Panc1 (cell line): ENCODE results near the gene CCNYL1. TPM values are rescaled to one million over a fixed set of nuclear protein-coding genes. Genes with fewer than 3 reads are reported as not detected.

Experiments
- ATAC-seq: fragments of 200-7000 bp; cut with Tn5 transposase; 2 replicates; pipeline ENCODE4 v1.9.1; 2020; ENCODE audit warnings: mild to moderate bottlenecking, moderate library complexity
- BruUV-seq: library from RNA; stranded (reverse); fragments of 400-500 nt; replicated peaks from 2 replicates; lab custom pipeline; 2021; lab: Mats Ljungman, UMichigan
- CTCF ChIA-PET: fragments of 300-600 bp; sonication (Branson Sonifier 250); formaldehyde crosslinking; loops from one replicate; lab custom pipeline; 2022; ENCODE audit warnings: antibody characterized with exemption; lab: Charles Lee
- POLR2A ChIA-PET: fragments of 300-600 bp; sonication (Branson Sonifier 250); formaldehyde crosslinking; loops from one replicate; lab custom pipeline; 2022; ENCODE audit warnings: antibody characterized with exemption; lab: Charles Lee
- DNase-seq: peaks from one replicate; pipeline ENCODE4 v3.0.0-alpha.2; 2010; ENCODE audit warnings: low read depth, low spot score
- H3K27ac ChIP-seq: 2 replicates; pipeline ENCODE4 v1.5.1; 2011; ENCODE audit warnings: mild to moderate bottlenecking, low read length, inconsistent platforms
- H3K27me3 ChIP-seq: fragments of 200-500 bp; sonication (Bioruptor generic); 2 replicates; pipeline ENCODE4 v1.6.0; 2014; ENCODE audit warnings: low read length, inconsistent platforms; ENCODE audit not compliant: control insufficient read depth, insufficient read depth
- H3K36me3 ChIP-seq: fragments of 200-500 bp; sonication (Bioruptor generic); 2 replicates; pipeline ENCODE4 v1.5.1; 2014; ENCODE audit warnings: inconsistent platforms, mild to moderate bottlenecking, low read length, moderate library complexity; ENCODE audit not compliant: control insufficient read depth, insufficient read depth
- H3K4me1 ChIP-seq: 2 replicates; pipeline ENCODE4 v1.5.1; 2011; ENCODE audit warnings: inconsistent platforms, mild to moderate bottlenecking, low read length, moderate library complexity; ENCODE audit not compliant: control insufficient read depth, insufficient read depth
- H3K4me3 ChIP-seq, 2 experiments: 2 replicates each; pipeline ENCODE4 v1.5.1; 2011 to 2012; ENCODE audit warnings: low read depth in 2 of 2, low read length in 2 of 2, mild to moderate bottlenecking in 2 of 2, inconsistent platforms in 1 of 2, moderate library complexity in 1 of 2
- H3K9me3 ChIP-seq: fragments of 200-500 bp; sonication (Bioruptor generic); 2 replicates; pipeline ENCODE4 v1.5.1; 2014; ENCODE audit warnings: low read depth, mild to moderate bottlenecking, inconsistent platforms, low read length, moderate library complexity; ENCODE audit not compliant: control insufficient read depth, insufficient read depth
- POLR2AphosphoS5 ChIP-seq: IDR thresholded peaks from 2 replicates; pipeline ENCODE4 v1.6.1; 2012; ENCODE audit warnings: mild to moderate bottlenecking, low read depth, low read length, moderate library complexity
- SIN3A ChIP-seq: IDR thresholded peaks from 2 replicates; pipeline ENCODE4 v1.6.1; 2012; ENCODE audit warnings: low read depth, mild to moderate bottlenecking, low read length, moderate library complexity, borderline replicate concordance; ENCODE audit not compliant: insufficient read depth
- TCF7L2 ChIP-seq: IDR thresholded peaks from 2 replicates; pipeline ENCODE4 v1.6.1; 2011; ENCODE audit warnings: mild to moderate bottlenecking, low read depth, low read length, inconsistent platforms
- in situ Hi-C: cut with HindIII; loops from 2 replicates; pipeline ENCODE4 v1.10.0; 2016; ENCODE audit warnings: low sequenced_read_pairs, low pct_unique_long_range_greater_than_20kb
- intact Hi-C: fragments of 100-400 bp; cut with micrococcal nuclease; formaldehyde crosslinking; loops from one replicate; pipeline ENCODE4 v1.10.0; 2022; ENCODE audit not compliant: unreplicated experiment
- total RNA-seq: library from RNA; stranded (reverse); gene quantifications from one replicate; pipeline ENCODE4 v1.2.1, GENCODE V29; 2021; ENCODE audit not compliant: unreplicated experiment
- TF ChIP-seq, protein P1 (sequence below): fragments of 450-650 bp; IDR thresholded peaks from 2 replicates; pipeline ENCODE4 v1.5.1; 2017; ENCODE audit warnings: mild to moderate bottlenecking
- TF ChIP-seq, protein P2 (sequence below), 2 experiments: IDR thresholded peaks; 2 replicates each; pipeline ENCODE4 v1.6.1; 2011 to 2012; ENCODE audit warnings: low read depth in 2 of 2, control low read depth in 1 of 2, low read length in 1 of 2, mild to moderate bottlenecking in 1 of 2, moderate library complexity in 1 of 2; ENCODE audit not compliant: insufficient read depth in 1 of 2

The CCNYL1 gene
- total RNA-seq, 1 experiment from 2014 or later = 31.4 TPM

DNA sequence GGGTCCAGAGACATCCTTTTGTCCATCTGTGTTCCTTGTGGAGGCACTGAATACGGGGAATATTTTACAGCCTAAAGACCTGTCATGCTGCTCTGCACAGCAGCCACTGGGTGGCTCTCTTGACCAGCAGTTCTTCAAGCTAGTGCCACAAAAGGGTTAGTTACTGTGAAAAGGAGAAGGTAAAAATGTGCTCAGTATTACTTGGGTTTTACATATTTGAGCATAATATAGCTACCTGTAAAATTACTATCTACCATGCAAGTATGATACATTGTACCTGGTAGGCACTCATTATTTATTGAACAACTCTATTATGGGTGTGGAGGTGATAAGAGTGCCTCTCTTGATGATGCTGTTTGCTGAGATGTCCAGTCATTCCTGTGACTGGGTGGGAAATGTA is 34.7 kb downstream of the CCNYL1 start:
- no peak overlapping the region for H3K27ac ChIP-seq
- ChIA-PET CTCF (interaction anchor here (1.2 to 1.9 kb wide), 3 partner anchors 20 to 294 kb away, joined by 6 to 12 read pairs (median 6); no protein-coding TSS in a partner anchor), POLR2A (no interaction called here)
- intact Hi-C loops = loop anchor here (2.0 kb wide), 3 partner anchors 227 to 327 kb away; no protein-coding TSS in a partner anchor
- no peaks in the 10 kb centered on the region for H3K27me3 ChIP-seq
- DNase-seq = peak; percentile 32
- no peaks in the 10 kb centered on the region for H3K9me3 ChIP-seq
- H3K4me1 ChIP-seq = no peaks in the 10 kb centered on the region
- H3K36me3 ChIP-seq = no peaks in the 10 kb centered on the region; the same call in none of the 2 replicates
- in situ Hi-C loops = no loop called here
- TF ChIP-seq, protein P1, sequence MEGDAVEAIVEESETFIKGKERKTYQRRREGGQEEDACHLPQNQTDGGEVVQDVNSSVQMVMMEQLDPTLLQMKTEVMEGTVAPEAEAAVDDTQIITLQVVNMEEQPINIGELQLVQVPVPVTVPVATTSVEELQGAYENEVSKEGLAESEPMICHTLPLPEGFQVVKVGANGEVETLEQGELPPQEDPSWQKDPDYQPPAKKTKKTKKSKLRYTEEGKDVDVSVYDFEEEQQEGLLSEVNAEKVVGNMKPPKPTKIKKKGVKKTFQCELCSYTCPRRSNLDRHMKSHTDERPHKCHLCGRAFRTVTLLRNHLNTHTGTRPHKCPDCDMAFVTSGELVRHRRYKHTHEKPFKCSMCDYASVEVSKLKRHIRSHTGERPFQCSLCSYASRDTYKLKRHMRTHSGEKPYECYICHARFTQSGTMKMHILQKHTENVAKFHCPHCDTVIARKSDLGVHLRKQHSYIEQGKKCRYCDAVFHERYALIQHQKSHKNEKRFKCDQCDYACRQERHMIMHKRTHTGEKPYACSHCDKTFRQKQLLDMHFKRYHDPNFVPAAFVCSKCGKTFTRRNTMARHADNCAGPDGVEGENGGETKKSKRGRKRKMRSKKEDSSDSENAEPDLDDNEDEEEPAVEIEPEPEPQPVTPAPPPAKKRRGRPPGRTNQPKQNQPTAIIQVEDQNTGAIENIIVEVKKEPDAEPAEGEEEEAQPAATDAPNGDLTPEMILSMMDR = peak; percentile 89
- no peak for TF ChIP-seq TCF7L2
- no TSS peak for BruUV-seq
- ATAC-seq = peak; percentile 91
- H3K4me3 ChIP-seq = no peak overlapping the region

DNA sequence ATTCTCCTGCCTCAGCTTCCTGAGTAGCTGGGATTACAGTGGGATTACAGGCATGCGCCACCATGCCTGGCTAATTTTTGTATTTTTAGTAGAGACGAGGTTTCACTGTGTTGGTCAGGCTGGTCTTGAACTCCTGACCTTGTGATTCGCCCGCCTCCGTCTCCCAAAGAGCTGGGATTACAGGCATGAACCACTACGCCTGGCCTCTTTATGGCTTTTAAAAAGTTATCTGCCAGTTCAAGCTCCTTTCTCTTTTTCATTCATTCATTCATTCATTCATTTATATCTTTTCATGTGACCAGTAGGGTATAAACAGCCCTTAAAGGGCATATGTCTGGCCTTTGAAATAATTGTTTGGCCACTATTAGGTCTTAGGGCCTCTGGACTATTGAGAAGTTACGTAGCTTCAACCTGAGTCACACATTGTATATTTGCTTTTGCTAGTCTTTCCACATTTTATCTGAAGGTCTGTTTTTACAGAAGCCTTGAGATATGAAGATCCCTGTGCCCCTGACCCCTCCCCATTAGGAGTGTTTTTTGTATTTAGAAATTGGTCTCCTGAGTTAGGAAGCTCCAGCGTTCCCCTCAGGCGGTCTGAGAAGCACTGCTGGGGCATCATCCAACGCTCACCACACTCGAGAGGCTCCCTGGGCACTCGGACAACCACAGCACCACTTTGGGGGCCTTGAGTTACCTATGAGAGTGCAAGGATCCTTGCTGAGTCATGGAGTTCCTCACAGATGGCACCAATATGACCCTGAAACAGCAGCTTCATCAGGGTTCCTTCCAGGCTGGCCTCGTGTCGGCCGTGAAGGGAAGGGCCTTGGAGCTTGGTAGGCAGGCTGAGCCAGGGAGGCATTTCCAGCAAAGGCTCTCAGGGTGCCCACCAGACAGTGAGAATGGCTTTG is 36.5 kb downstream of the CCNYL1 start:
- in situ Hi-C loops = no loop called here
- Histone ChIP-seq H3K27ac (no peak overlapping the region), H3K27me3 (no peaks in the 10 kb centered on the region), H3K4me3 (no peak overlapping the region), H3K36me3 (peaks cover 2% of the 10 kb centered on the region), H3K9me3 (no peaks in the 10 kb centered on the region), H3K4me1 (no peaks in the 10 kb centered on the region)
- ChIA-PET CTCF (interaction anchor here (0.6 kb wide), 1 partner anchor 377 kb away, joined by 16 read pairs; the partner anchor contains the start of gene CRYGD), POLR2A (no interaction called here)
- intact Hi-C loops = loop anchor here (2.0 kb wide), 3 partner anchors 225 to 325 kb away; no protein-coding TSS in a partner anchor
- no TSS peak for BruUV-seq
- TF ChIP-seq, protein P1 = no peak
- TF ChIP-seq SIN3A (no peak), TCF7L2 (no peak), POLR2AphosphoS5 (no peak)
- TF ChIP-seq, protein P2, sequence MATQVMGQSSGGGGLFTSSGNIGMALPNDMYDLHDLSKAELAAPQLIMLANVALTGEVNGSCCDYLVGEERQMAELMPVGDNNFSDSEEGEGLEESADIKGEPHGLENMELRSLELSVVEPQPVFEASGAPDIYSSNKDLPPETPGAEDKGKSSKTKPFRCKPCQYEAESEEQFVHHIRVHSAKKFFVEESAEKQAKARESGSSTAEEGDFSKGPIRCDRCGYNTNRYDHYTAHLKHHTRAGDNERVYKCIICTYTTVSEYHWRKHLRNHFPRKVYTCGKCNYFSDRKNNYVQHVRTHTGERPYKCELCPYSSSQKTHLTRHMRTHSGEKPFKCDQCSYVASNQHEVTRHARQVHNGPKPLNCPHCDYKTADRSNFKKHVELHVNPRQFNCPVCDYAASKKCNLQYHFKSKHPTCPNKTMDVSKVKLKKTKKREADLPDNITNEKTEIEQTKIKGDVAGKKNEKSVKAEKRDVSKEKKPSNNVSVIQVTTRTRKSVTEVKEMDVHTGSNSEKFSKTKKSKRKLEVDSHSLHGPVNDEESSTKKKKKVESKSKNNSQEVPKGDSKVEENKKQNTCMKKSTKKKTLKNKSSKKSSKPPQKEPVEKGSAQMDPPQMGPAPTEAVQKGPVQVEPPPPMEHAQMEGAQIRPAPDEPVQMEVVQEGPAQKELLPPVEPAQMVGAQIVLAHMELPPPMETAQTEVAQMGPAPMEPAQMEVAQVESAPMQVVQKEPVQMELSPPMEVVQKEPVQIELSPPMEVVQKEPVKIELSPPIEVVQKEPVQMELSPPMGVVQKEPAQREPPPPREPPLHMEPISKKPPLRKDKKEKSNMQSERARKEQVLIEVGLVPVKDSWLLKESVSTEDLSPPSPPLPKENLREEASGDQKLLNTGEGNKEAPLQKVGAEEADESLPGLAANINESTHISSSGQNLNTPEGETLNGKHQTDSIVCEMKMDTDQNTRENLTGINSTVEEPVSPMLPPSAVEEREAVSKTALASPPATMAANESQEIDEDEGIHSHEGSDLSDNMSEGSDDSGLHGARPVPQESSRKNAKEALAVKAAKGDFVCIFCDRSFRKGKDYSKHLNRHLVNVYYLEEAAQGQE (IDR thresholded peaks at IDR 0.05; ENCODE audit: insufficient read depth in 1 of 2, low read depth in 2 of 2, low read length in 1 of 2) = no peak
- no peak for DNase-seq
- ATAC-seq = no peak
